ENCODE results near the gene FEZ2.
"Not testable (repeated sequence)": the region's sequence is repeated elsewhere in the genome, so short reads cannot be mapped to it uniquely, and the experiment has no call there.

FEZ2 gene, protein sequence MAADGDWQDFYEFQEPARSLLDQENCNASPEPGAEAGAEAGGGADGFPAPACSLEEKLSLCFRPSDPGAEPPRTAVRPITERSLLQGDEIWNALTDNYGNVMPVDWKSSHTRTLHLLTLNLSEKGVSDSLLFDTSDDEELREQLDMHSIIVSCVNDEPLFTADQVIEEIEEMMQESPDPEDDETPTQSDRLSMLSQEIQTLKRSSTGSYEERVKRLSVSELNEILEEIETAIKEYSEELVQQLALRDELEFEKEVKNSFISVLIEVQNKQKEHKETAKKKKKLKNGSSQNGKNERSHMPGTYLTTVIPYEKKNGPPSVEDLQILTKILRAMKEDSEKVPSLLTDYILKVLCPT

DNA sequence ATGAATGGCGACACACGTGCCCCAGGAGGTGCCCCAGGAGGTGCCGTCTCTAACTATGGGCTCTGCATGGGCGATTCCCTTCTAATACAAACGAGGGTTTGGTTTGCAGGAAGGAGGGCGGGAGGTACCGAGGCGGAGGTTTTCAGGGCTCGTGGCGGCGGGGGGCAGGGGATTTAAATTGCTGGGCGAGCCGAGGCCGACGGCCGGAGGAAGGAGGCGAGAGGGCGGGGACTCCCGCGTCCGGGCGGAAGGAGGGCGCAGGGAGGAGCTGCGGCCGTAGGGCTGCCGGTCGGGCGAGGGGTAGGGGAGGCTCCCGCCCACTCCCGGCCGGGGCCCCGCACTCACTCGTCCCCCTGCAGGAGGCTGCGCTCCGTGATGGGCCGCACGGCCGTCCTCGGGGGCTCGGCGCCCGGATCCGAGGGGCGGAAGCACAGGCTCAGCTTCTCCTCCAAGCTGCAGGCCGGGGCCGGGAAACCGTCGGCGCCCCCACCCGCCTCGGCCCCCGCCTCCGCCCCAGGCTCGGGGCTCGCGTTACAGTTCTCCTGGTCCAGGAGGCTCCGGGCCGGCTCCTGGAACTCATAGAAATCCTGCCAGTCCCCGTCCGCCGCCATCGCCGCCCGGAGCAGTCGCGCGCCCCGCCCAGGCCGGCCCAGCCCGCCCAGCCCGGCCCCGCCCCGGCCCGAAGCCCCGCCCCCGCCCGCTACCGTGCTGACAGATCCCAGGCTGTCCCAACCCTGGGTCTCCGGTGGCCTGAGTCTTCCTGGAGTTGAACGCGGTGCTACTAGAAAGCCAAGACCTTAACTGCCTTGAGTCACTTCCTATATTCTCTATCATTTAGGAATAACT is at the start of gene FEZ2:
TSS of gene FEZ2 (minus strand) at position 637 of the 846 bp plus-strand sequence. CDS start at position 611, 26 bp downstream.
- DNase-seq, result peak; percentile 81

DNA sequence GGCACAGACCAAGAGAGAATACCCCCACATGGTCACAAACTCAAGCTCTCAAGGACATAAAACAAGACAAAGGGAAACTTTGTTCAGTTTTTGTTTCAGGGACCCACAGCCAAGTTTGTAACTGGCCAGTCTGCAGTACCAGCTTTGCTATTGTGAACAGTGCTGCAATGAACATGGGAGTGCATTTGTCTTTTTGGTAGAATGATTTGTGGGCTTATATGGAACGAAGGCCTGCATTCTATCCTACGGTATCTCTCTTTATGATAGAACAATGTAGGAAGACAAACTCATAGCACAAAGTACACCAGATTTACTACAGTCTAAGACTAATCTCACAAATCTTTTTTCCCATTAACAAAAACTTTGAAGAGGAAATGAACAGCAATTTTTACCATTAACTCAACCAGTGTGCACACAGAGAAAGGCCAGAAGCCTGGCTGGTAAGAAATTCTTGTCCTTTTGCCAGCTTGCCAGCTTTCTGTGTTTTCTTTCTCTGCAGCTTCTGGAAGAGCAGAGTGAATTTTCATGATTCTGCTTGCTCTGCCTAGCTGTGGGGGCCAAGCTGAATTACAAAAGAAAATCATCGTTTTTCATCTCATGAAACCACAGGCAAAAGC is 37.1 kb upstream of the FEZ2 start:
- DNase-seq, result no peak

DNA sequence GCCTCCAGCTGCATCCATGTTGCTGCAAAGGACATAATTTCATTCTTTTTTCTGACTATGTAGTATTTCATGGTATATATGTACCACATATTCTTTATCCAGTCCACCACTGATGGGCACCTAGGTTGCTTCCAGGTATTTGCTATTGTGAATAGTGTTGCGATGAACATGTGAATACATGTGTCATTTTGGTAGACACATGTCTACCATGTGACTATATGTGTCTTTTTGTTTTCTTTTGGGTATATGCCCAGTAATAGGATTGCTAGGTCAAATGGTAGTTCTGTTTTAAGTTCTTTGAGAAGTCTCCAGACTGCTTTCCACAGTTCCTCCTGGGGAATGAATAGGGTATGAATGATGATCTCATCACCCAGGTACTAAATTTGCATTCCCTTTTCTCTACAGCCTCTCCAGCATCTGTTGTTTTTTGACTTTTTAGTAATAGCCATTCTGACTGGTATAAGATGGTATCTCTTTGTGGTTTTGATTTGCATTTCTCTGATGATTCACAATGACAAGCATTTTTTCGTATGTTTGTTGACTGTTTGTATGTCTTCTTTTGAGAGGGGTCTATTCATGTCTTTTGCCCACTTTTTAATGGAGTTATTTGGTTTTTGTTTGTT is 35.6 kb upstream of the FEZ2 start:
- DNase-seq, result no peak

DNA sequence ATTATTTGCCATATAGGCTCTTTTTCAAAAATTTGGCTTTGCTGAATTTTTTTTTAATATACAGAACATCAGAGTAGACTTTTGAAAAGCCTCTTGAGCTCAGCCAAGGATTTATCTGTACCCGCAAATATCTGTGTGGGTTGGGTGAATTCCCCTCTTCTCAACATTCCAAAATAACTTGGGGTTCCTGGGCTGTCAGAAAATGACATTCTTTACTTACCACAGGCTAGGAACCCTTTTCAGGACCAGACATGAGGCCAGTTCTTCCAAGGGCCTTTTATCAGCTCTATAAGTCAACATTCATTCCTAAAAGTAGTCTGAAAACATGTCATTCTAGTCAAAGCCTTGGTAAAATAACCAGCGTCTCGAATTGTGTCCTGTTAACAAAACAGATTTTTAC is 28.8 kb upstream of the FEZ2 start:
- no peak for DNase-seq

DNA sequence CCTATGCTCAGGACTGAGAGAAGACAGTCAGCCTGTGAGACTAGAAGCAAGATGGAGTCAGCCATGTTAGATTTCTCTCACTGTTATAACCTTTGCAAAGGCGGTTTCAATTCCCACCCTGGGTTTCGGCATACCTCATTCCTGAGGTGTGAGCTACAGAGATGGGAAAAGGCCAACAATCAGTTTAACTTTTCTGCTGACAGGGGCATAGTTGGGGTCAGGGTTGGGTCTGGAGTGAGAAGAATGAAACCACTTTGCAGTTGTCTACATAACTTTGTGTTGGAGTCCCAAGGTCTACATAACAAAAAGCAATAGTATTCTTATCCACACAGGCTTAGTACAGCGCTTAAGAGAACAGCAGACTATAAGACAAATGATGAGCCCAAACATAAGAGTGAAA is 28.1 kb upstream of the FEZ2 start:
- DNase-seq, result no peak

DNA sequence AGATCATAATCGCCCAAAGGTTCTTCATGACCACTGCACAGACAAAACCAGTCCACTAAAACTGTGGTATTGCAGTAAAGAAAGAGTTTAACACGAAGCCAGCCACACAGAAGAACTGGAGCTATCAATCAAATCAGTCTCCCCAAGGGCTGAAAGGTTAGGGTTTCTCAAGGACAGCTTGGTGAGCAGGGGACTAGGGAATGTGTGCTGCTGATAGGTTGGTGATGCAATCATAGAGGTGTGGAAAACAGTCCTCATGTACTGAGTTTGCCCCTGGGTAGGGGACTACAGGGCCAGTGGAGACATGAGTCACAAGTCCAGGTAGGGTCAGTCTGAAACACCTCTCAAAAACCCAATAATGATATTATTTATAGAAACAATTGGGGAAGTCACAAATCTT is 27.3 kb upstream of the FEZ2 start:
- DNase-seq, result no peak

DNA sequence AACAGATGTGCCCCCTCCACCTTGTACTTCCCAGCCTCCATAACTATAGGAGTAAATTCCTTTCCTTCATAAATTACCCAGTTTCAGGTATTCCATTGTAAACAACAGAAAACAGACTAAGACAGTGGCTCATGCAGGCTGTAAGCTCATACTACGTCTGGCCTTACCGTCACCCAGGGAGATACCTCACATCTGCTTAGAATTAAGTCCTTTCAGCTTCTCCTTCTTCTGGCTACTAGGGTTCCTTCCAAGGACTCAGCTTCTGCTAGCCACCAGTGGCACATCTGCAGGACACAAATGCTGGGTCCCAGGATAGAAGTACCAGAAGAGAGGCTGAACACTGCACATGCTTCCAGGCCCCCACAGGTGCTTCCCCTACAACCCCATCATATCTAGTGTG is 22.4 kb upstream of the FEZ2 start:
- no peak for DNase-seq

DNA sequence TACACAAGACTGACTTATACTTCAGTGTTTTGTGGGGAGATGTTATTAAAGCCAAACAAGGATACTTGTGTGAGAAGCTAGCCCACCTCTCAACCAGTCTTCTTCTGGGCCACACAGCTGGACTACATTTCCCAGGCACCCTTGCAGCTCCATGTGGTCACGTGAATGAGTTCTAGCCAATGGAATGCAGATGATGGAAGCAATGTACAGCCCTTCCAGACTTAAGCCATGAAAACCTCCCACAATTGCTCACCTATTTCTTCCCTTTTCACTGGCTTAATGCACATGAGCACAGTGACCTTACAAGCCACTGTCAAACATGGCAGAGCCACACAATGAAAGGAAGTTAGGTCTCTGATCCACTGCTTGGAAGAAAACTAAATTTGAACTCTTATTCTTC is 20.4 kb upstream of the FEZ2 start:
- peak; percentile 71 for DNase-seq

DNA sequence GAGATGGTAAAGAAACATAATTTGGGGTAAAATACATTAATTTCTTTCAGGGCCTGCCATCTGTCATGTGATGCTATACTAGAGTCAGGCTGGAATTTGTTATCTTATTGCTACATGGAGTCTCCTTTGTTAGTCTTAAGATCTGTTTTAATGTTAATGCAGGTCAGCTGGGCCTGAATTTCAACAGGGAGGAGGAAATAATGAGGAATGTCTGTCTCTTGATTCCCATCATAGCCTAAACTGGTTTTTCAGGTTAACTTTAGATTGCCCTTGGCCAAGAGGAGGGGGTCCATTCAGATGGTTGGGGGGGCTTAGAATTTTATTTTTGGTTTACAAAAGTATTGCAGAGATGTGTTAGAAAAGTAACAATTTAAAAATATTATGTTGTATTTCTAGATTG is 19.0 kb upstream of the FEZ2 start:
- DNase-seq, result peak; percentile 25

DNA sequence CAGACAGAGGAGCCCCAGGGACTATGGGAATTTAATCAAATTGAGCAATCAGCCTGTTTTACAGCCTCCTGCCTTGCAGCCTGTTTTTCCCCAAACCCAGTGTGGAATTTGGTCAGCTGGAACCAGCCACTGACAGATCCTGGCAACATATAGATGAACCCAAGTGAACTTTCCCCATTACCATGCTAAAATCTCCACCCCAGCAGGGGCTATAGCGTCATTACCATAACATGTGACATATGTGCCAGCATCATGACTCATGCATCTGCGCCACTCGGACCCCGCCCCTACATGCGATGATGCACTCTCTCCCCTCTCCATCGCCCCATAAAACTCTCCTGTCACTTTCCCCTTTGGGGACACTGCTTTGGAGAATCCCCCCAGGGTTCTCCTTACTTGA is 17.3 kb upstream of the FEZ2 start:
- DNase-seq, result no peak

DNA sequence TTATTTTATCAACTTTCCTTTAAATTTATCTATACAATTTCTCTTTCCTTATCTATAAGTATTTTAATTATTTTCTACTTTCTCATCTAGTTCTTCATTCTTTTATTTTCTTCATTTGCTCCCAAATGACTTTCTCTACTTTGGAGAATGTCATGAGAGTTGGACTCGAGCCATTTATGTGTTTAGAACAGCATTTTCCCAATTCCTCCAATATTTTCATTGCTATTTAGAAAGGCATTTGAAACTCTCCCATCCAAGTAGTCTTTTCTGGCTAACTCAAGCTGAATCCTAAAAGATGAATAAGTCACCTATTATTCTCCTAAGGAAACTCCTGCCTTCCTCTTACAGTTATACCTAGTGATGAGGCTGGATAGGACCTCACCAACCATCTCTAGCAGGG is 15.8 kb upstream of the FEZ2 start:
- DNase-seq, result no peak

DNA sequence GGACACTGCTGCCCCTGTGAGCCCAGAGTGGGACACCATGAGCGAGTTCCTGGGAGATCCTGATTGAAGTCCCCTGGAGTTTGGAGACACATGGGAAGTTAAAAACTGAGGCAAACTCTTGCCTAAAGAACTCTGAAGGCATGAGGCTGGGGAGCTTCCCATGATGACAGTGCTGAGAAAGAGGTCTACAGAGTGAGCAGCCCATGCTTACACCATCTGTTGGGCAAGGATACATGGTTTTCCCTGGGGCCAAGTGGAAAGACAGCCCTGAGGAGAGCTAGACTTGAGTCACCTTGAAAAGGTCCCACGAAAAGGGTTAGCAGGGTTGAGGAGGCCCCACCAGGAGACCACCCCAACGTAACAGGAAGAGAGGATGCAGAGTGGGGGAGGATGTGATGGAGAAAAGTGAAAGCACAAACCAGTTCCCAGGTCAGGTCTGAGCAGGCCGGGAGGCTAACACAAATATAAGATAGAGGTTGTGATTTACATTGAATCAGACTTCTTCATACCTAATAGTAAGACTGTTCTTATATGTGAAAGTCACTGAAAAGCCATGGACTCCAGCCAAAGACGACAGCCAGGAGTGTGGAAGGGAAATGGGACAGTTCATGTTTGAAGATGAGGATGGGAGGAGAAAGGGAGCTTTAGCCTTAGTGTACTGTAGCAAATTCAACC is 13.5 kb upstream of the FEZ2 start:
- no peak for DNase-seq

DNA sequence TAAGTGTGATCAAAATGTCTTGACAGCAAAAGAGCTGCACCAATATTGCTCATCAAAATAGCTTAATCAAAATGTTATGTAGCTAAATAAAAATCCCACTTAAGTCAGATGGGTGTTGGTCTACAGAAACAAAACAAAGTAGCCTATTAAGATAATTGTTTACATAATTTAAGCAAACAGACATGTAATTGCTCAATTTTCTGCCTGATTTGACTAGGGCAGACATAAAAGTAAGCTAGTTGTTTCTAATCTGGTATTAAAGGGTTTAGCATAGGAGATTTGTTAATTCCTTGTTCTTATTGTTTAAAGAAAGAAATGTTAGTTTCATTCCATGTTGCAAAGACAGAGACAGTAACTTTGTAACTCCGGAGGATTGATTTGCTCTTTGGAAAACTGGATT is 11.5 kb upstream of the FEZ2 start:
- no peak for DNase-seq

DNA sequence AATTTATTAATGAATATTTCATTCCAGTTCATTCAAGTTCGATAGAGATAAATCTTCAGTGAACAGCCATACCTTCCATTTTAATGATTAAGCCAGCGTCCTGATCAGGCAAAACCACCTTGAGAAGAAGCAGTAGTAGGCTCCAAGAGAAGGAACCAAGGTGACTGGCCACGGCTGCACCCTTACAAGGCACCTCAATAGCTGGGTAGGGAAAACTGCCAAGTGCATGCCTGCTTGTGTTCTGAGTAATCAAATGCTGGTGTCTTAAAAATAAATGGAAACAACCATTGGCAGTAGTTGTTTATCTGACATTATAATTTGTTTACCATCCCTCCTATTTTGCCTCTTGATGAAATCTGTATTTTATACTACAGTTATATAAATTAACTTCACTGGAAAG is 10.0 kb upstream of the FEZ2 start:
- no peak for DNase-seq

DNA sequence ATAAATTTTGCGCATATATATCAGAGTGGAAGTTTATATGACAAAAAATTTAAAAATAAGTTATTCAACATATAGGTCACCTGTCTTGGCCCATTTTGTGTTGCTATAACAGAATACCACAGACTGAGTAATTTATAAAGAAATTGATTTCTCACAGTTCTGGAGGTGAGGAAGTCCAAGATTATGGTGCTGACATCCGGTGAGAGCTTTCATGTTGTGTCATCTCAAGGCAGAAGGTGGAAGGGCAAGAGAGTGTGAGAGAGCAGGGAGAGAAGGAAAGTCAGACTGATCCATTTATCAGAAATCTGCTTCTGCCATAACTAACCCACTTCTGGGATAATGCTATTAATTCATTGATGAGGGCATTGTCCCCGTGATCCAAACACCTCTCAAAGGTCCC is 9.0 kb upstream of the FEZ2 start:
- no peak for DNase-seq

DNA sequence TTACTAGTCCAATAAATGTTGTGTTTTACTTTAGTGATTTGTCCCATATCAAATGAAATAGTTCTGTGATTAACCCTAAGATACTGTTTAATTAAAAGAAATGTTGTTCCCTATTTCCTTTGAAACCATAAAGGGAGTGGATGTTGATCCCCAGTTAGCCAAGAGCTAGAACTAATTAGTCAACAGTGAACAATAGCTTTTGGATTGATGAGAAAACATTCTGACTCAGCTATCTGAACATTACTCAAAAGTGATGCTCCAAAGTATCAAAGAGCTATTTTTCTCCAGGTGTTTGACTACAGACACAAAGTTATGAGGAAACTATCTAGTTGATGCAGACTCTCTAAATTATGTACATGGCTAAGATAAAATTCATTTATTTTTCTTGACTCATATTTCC is 7.3 kb upstream of the FEZ2 start:
- DNase-seq, result no peak

DNA sequence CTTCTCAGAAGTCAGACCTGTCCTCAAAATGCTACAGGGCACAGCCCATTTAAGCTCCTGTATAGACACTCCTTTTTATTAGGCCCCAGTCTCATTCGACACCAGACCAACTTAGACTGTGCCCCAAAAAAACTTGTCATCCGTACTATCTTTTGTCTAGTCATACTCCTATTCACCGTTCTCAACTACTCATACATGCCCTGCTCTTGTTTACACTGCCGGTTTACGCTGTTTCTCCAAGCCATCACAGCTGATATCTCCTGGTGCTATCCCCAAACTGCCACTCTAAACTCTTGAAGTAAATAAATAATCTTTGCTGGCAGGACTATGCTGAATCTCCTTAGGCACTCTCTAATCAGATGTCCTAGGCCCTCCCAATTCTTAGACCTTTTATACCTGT is 5.7 kb upstream of the FEZ2 start:
- not testable (repeated sequence) for DNase-seq

DNA sequence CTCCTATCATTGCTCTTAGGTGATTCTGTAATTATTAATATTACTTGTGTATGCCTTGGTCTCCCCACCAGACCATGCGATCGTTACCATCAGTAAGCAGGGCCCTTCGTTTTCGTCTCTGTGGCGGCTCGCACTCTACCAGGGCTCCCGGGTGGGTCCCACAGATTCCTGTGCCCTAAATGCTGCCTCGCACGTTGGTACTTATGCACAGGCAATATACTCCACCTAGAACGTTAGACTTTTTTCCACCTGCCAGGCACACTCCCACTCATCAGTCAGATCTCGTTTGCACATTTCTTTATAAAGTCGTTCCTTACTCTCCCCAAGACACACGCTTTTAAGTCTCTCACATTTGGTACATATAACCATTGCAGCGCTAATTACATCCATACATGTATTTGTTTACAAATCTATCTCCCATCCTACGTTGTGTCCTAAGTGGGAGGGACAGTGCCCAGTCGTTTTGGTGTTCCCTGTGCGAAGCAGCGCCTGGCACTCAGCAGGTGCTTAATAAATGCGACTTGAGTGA is 901 bp downstream of the FEZ2 start:
- DNase-seq, result no peak

DNA sequence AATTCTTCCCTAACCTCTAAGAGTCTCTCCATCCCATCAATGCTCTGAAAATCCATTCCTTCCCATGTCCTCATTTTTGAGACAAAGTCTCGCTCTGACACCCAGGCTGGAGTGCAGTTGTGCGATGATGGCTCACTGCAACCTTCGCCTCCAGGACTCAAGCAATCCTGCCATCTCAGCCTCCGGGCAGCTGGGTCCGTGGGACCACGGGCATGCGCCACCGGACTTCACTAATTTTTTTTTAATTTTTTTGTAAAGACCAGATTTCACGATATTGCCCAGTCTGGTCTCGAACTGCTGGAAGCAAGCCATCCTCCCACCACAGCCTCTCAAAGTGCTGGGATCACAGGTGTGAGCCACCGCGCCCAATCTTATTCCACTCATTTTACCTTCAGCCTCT is 1.6 kb downstream of the FEZ2 start:
- no peak for DNase-seq

DNA sequence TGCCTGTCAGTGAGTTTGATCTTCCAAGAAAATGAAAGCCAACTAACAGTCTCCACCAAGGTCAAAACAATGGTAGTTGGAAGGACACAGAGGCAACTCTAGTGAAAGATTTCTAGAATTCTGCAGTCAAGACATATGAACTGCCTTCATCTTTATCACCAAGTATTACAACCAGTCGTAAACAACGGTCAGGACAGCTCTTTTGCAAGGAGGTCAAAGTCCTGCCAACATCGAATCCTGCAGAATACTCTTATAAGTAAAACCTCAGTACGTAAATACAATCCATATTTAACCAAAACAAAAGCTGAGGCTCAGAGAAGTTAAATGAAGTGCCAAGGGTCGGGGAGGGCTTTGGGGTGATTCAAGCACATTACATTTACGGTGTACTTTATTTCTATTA is 3.1 kb downstream of the FEZ2 start:
- no peak for DNase-seq

DNA sequence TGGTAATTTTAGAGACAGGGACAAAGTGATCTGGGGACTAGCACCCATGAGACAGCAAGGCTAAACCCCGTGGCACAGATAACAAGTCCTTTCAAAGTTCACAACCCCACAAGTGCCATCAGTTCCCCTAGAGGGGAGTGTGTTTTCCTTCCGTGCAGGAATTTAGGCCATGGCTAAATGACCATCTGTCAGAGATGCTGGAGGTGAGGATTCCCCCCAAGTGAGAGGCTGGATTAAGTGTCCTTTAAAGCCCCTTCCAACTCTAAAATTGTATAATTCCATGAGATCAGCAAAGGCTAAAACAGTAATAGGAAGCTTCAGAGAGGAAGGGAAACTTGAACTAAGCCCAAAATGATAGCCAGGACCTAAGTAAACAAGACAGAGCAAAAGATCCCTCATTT is 8.7 kb downstream of the FEZ2 start:
- DNase-seq, result no peak

DNA sequence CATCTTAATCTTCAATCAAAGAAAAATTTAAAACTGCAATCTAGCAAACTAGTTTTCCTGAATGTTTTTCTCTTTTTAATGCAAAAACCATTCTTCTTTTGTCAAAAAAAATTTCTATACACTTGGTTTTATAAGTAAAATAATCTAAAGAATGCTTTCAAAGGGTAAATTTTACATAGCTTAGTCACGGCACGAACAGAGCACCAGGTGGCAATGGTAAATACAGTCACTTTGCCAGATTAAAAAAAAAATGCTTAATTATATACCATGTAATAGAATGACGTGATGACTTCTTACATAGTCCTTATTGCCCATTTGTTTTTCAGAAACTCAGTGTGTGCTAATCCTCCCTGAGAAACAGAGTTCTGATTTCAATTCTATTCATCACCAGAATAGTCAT is 10.4 kb downstream of the FEZ2 start:
- DNase-seq, result no peak

DNA sequence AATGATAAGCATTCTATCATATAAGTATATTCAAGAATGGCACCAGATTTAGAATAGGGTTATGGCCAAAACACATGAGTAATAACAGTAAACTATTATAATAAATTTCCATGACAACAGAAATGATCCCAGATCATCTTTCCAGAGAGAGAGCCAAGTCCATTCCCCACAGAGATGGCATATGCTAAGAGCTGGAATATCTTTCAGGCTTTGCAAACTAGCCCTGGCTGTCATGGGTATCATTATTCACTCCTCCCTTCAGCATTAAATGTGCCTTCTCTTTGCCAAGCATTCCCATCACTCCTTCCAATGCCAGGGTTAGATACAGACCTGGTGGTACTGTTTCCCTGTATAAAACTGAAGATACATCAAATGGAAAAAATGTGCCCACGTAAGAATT is 10.9 kb downstream of the FEZ2 start:
- DNase-seq, result no peak

Measured in DMS53 (cell line).